GM19035 (cell line): Measurements from ENCODE around the gene IL10.

Experiments used
- ATAC-seq: cut with Tn5 transposase; IDR thresholded peaks from one replicate; pipeline ENCODE4 v1.9.1; 2021; ENCODE audit not compliant: unreplicated experiment

IL10 gene

DNA sequence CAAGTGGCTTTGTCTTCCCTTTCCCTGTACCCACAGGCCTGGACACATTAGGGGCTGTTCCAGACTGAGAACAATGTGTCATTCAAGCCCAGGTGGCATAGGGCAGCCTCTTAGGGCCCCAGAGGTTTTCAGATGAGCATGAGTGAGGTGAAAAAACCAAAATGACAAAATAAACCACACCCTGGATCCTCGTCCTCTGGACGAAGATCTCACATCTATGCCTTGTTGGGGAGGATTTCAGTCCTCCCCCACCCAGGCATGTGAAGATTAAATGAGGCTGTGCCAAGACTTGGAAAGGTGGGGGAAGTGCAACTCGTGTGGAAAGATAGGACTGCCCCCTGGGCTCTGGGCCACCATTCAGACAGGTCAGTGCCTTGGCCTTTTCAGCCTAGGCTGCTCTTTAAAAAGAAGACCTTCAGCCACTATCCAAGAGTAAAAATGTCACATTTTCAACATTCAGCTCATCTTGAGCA lies 34.5 kb downstream of the IL10 start:
- ATAC-seq: no peak

DNA sequence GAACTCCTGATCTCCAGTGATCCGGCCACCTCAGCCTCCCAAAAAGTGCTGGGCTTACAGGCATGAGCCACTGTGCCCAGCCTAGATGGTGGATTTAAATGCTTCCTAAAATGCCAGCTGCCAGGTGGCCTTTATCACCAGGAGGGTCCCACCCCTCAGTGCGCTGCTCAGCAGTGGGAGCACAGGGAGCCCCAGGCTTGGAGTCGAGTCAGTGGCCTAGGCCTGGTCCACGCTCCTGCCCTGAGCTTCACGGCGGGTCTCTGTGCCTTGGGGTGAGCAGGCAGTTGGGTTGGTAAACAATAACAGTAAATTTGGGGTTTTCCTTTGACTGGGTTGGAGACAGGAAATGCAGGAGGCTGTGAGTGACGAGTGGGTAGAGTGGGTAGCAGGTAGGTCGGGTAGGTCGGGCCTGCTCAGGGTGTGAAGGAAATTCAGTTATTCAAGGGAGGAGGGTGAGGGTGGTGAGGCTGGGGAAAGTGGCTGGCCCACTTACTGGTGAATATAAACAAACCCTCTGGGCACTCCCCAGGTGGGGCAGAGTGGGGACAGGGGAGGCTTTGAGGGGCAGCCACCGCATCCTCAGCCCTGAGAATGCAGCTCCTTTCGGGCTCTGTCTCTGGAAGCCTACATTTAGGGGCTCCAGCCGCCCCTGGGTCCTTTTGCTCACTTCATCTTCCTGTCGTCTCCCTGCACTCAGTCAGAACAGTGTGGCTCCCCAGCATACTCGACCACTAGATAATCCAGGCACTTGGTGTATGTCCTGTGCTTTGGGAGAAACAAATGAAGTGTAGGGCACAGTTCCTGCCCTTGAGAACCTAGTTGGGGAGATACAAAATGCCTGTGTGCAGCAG lies 35.2 kb downstream of the IL10 start:
- ATAC-seq: no peak

DNA sequence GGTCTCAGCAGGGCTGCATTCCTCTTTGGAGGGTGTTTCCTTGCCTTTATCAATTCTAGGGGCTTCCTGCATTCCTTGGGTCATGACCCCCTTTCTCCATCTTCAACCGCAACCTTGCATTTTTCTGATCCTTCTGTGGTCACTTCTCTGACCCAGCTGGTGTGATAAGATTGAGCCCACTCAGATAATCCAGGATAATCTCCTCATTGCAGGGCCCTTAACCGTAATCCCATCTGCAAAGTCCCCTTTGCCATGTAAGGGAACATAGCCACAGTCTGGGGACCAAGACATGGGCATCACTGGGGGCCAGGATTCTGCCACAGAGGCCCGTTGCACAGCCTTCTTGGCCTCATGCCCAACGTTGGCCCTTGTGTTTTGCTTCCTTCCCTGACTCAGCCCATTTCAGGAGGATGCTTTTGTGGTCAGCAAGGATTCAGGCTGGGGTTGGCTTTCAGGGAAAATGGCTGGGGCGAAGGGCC lies 36.7 kb downstream of the IL10 start:
- ATAC-seq: no peak

DNA sequence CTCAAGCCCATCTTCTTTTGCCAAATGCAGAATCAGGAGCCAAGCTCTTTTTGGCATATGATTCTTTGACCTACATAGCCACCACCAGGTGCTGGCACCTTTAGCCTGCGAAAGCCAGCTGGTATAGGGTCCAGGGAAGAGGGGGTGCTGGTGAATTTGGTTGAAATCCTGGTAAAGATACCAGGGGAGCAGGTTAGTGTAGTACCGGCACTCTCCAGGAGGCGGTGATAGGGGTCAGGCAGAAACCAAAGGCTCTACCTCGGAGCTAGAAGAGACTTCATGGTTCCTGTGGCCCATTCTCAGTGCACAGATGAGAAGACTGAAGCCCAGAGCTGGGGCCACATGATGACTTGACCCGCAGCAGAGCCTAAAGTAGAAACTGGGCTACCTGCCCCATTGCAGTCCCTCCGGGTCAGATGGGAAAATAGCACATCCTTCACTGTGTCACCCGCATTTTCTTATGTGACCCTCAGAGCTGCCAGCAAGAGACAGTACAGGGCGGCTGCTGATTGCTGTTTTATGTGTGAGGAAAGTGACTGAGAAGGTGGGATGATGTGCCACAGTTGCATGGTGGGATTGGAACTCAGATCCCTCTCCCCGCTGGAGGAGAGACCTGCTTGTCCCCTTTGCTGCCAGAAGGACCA lies 37.7 kb downstream of the IL10 start:
- no peak for ATAC-seq

DNA sequence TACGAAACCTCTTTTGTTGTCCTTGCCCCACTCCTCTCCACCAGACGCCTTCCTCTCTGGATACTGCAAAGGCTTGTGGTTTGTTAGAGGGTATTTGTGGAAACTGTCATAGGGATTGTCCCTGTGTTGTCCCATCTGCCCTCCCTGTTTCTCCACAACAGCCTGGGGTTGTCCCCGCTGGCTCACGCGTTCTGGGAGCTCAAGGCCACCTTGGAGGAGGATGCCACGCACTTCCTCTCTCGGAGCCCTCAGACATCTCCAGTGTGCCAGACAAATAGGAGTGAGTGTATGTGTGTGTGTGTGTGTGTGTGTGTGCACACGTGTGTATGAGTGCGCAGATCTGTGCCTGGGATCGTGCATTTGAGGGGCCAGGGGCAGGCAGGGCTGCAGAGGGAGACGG lies 39.3 kb downstream of the IL10 start:
- no peak for ATAC-seq

DNA sequence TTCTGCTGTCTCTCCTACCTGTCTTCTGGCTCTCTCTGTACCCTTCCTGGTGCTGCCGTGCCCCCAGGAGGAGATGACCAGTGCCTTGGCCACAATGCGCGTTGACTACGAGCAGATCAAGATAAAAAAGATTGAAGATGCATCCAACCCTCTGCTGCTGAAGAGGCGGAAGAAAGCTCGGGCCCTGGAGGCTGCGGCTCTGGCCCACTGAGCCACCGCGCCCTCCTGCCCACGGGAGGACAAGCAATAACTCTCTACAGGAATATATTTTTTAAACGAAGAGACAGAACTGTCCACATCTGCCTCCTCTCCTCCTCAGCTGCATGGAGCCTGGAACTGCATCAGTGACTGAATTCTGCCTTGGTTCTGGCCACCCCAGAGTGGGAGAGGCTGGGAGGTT lies 39.8 kb downstream of the IL10 start:
- ATAC-seq: no peak

DNA sequence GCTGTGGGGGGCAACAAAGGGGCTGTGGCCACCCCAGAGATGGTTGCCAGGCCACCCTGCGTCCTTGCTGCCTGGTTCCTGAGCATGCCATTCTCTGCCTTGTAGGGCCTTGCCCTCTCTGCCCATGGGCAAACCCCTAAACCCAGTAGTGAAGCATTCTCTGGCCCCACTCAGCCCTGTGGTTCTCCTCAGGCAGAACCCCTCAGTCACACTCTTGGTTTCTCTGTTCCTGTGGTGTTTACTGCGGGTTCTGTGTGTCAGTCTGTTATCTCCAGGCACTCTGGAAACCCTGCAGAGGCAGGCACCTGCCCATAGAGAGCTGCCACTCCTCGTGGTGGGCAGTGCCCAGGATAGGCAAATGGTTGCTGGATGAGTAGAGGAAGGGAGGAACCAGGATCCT lies 42.8 kb downstream of the IL10 start:
- no peak for ATAC-seq

DNA sequence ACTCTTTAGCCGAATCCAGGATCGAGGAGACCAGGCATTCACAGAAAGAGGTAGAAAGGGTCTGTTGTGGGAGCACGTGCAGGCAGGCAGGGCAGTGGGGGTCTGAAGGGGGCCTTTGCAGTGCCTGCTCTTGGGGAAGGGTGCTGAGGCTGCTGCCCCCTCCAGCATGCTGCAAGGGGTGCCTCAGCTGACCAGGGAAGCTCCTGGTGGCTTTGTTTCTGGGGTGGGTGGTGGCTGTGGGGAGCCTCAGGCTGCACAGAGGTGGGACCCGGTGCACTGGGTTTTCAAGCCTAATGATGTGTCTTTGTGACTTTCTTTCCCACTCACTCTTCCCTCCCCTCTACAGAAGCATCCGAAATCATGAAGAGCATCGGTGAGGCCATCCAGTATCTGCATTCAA lies 43.2 kb downstream of the IL10 start:
- ATAC-seq: no peak

DNA sequence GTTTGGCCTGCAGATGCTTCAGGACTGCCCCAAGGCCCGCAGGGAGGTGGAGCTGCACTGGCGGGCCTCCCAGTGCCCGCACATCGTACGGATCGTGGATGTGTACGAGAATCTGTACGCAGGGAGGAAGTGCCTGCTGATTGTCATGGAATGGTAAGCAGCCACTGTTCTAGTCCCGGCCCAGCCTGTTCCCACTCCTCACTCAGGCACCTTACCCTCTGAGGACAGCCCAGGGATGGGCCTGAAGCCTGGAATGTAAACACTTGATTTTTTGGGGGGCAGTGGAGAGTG lies 43.7 kb downstream of the IL10 start:
- ATAC-seq: no peak

DNA sequence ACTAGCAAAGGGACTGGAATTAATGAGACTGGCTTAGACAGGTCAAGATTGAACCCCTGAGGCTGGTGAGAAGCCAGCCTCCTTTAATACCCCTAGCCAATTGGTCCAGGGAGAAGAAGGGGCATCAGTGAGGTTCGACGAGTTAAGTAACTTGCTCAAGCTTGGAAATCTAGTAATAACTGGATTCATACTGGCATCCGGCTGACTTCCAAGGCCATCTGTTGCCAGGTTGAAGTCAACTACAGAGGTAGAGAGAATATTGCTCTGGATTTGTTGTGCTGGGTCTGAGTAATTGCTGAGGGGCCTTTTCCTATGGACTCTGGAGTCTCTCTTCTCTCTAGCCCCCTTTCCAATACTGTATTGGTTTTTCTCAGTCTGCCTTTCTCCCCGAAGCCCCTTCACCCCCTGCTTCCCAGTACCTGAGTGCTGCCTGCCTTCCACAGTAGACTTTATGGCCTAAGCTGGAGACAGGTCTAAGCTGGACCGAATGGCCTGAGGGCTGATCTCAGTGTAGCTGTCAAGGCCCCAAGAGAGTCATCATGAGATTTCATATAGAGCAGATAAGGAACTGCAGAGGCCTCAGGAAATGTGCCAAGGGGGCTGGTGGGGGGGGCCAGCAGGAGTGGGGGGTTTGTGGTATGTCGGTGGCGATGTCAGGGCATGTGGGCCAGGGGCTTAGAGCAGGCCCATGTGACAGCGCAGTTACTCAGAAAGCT lies 44.2 kb downstream of the IL10 start:
- no peak for ATAC-seq

DNA sequence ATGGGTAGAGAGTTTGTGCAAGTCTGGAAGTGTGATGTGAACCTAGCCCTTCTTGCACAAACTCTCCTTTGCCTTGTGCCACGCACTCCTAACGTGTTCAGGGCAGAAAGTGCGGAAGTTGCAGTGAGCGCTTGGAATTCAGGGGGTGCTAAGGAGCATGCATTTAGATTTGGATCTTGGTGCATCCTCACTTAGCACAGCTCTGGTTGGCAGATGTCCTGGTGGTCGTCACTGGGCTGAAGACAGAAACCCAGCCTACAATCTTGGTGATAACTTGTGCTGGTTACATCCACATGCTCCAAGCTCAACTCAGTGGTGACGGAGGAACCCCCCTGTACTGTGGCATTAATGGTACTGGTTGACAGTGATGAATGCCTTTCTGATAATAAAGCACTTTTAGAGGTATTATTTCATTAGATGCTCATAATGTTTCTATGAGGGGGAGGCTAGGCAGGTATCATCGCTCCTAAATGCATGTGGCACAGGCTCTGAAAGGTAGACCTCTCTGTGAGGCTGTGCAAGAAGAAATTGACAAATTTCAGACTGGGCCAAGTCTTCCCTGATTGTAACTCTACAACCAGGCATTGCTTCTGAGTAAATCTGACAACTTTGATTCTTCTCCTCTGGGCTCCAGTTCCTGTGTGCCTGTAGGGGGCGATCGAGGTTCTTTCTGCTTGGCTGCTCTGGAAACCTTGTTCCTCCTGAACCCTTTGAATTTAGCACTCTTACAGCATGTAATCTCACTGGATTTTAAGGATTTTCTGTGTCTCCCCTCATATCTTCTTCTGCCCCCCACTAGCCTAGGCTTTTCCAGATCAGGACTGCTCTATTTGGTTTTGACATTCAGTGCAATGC lies 47.0 kb downstream of the IL10 start:
- ATAC-seq: no peak

DNA sequence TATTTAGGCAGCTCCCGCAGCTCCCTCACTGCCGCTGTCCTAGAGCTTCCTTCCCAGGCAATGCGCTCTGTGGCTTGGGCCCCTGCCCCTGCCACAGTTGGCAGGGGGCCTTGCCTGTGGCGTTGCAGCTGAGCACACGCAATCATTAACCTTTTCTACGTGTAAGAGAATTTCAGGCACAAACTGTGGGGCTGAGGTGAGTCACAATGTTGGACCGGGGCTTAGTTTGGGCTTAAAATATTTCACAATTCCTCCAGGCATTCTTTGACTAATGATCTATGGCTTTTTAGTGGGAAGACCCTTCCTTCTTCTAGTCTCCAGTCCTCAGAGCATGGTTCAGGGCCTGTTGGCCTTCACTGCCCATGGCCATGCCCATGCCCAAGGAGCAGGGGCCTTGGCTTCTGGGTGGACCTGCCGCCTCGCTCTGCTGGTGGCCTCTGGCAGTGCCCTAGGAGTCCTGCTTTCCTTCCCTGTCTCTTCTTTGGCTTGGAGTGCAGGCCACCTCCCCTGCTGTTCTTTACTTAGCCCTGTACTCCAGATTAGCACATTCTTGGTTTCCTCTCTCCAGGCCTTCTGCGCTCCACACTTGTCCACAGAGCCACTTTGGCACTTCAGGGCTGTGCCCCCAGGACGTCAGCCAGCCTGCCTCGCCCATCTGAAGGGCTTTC lies 48.4 kb downstream of the IL10 start:
- ATAC-seq: no peak

DNA sequence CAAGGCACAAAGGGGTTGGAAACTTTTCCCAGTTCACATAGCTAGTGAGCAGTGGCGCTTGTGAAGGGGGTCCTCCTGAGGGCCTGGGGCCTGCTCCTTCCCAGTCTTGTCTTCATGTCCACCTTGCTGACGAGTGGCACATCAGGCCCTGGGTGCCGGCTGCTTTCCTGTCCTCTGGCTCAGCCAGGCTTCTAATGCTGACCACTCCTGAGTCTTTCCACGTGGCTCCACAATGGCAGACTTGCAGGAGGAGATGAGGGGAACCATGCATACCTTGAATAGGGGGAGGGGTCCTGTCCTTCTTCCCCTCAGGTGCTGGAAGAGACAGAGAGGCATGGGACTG lies 48.9 kb downstream of the IL10 start:
- no peak for ATAC-seq

DNA sequence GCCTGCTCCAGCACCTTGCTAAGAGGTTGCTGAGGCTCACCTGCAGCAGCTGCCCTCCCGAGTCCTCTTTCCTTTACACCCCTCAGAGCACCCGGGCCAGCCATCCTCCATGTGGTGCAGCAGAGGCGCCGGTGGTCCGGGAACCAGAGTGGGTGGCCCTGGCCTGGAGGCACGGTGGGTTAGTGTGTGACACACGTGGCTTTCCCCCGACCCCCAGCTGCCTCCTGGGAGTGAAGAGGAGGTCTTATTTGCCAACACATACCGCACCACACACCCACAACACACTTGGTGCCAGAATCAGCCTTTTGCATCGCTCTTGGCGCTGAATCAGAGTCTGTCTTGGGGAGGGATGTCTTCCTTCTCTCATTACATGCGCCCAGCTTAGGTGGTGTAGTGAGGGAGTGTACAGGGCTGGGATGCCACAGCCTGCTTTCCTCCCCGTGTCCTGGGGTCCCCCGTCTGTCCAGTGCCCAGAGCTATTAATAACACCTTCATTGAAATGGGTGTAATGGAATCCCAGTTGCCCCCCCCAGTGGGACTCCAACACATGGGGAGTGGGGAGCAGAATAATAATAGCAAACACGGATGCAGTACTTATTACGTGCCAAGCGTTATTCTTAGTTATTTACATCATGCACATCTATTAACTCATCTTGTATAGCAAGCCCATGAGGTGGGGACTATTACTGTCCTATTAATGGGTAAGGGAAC lies 49.4 kb downstream of the IL10 start:
- no peak for ATAC-seq

DNA sequence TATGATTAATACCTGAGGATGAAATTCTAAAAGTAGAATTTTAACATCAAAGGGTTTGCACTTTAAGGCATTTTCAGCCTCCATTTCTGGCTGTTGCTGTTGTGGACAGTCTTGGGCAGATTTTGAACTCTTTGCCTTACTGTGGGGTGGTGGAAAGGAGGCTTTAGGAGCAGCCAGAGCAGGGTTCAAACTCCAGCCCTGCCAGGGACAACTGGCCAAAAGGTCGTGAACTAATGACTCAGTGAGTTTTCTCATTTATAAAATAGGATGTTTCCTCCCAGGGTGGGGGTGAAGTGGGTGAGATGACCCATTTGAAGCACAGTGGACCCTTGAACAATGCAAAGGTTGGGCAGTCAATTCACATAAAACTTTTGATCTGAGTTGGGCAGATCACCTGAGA lies 50.8 kb downstream of the IL10 start:
- ATAC-seq: no peak

DNA sequence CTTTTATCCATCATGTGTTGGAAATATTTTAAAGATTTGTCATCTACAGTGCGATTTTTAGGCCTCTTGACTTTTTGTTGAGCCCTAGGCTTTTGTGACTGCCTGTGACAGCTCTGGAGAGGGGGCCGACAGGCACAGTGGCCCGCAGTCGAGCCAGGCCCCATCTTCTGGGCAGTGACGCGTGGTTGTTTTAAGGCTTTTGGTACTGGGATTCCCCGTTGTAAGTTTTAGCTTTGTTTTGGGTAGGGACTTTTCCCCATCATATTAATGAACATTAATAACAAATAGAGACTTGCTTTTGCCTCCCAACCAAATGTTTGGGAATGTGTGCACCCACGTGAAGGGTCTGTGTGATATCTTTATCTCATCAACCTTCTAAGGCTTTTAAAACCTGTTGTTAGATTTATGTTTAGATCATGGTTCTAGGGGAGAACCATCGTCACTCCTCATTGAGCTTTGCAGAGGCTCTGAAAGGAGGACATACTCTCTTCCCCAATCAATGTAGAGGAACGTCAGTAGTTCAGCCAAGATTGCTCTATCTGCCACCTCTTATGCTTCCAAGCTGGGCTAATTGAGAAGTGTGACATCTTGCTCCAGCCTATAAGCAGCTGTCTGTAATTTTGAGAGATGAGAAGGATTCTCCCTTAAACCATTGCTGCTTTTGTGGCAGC lies 53.0 kb downstream of the IL10 start:
- ATAC-seq: no peak

DNA sequence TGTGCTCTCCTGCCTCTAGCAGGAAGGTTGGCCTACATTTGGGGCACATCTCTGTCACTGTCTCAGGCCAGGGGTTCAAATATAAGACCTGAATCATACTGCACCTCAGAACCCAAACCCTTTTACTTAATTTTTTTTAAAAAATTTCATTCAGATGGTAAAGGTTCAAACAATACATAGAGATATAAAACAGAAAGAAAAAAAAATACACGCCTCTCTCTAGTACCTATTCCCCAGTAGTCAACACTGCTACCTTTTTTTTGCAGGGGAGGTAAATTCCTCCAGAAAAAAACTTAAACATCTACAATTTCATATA lies 54.7 kb downstream of the IL10 start:
- ATAC-seq: peak; percentile 32
